ENCODE measurements around the gene C16orf92. TPM values are rescaled to one million over a fixed set of nuclear protein-coding genes. Genes with fewer than 3 reads are reported as not detected.

Gene C16orf92
- total and polyA plus RNA-seq, 2 of the 13 experiments (the other 11 are each of a cell fraction or from before 2014, with no cell fraction given): not detected

GRCh38 chr16:30006095-30006473 lies 16.9 kb upstream of the C16orf92 start:
- no peak overlapping the region for H2AFZ ChIP-seq (ENCODE audit: low read length)
- H3K9me3 ChIP-seq (ENCODE audit: low read length): no peaks in the 10 kb centered on the region
- H3K27me3 ChIP-seq (ENCODE audit: control insufficient read depth in 1 of 2, insufficient read depth in 2 of 2, low read length in 2 of 2): peaks cover 8 to 17% of the 10 kb centered on the region in 2 experiments; a peak in 4 of 5 replicates
- H3K4me1 ChIP-seq (ENCODE audit: insufficient read depth, low read length): peaks cover 20% of the 10 kb centered on the region
- CTCF ChIA-PET (ENCODE audit: low intra/inter-chr PET ratio, low total read pairs): interaction anchor here (1.1 kb wide), 1 partner anchor 144 kb away, joined by 3 read pairs; no protein-coding TSS in a partner anchor
- H3K27ac ChIP-seq (ENCODE audit: extremely low read length, insufficient read depth, low read length): no peak overlapping the region
- no peaks in the 10 kb centered on the region for H3K79me2 ChIP-seq (ENCODE audit: insufficient read depth, low read length)
- no peak for TF ChIP-seq CBX2 (IDR thresholded peaks at IDR 0.05; ENCODE audit: low read depth, low read length)
- no peak for TF ChIP-seq CBX2 (CRISPR knock-in tag; IDR thresholded peaks at IDR 0.05; ENCODE audit: low read depth)
- no peak for TF ChIP-seq ZNF18 (CRISPR knock-in tag; IDR thresholded peaks at IDR 0.05; ENCODE audit: insufficient replicate concordance)
- TF ChIP-seq ETV5 (CRISPR knock-in tag; IDR thresholded peaks at IDR 0.05; ENCODE audit: borderline replicate concordance): no peak
- no peak for TF ChIP-seq ZNF841 (CRISPR knock-in tag; IDR thresholded peaks at IDR 0.05; ENCODE audit: borderline replicate concordance)
- peak; percentile 0; the same call in 1 of the 2 replicates for TF ChIP-seq GABPB1 (CRISPR knock-in tag; IDR thresholded peaks at IDR 0.05)
- TF ChIP-seq ZNF768 (CRISPR knock-in tag; IDR thresholded peaks at IDR 0.05): 0 out of 2 replicates have a peak, but pooled peaks have one; percentile 22
- TF ChIP-seq RBFOX2 (IDR thresholded peaks at IDR 0.05; ENCODE audit: low read depth, low read length): 0 out of 2 replicates have a peak, but pooled peaks have one; percentile 12
- TF ChIP-seq AGO2 (optimal IDR thresholded peaks at IDR 0.05; ENCODE audit: low read depth, low read length): peak; percentile 64
- H3K9ac ChIP-seq (ENCODE audit: insufficient read depth, low read depth, low read length): no peak overlapping the region
- FAIRE-seq (no peak), DNase-seq (ENCODE audit: low spot score) (no peak), ATAC-seq (no peak)
- H4K20me1 ChIP-seq (ENCODE audit: insufficient read depth, low read length): no peaks in the 10 kb centered on the region
- in situ Hi-C loops (cut with HindIII; ENCODE audit: extremely low pct_ligation_motif_present, low pct_unique_long_range_greater_than_20kb) (loop anchor here (10.0 kb wide), 1 partner anchor 141 kb away; the partner anchor contains the start of gene CDIPT), intact Hi-C loops (cut with micrococcal nuclease; ENCODE audit: unreplicated experiment) (no loop called here)
- peaks cover 0 to 3% of the 10 kb centered on the region in 2 experiments; a peak in 1 of 5 replicates for H3K36me3 ChIP-seq (replicated peaks in 1 of 2; ENCODE audit: control insufficient read depth in 1 of 2, insufficient read depth in 2 of 2, low read length in 2 of 2)
- POLR2A ChIA-PET: interaction anchor here (1.1 to 2.1 kb wide), 2 partner anchors 26 to 33 kb away, joined by 3 to 8 read pairs; partner anchors contain the start of gene TAOK2
- no peak overlapping the region for H3K4me2 ChIP-seq (ENCODE audit: low read depth, low read length)
- no peak overlapping the region for H3K4me3 ChIP-seq (replicated peaks in 1 of 3; ENCODE audit: insufficient read depth in 1 of 3, low read depth in 2 of 3, low read length in 3 of 3)
- 98% methylated on average over 6 of the region's 18 CpGs for WGBS (ENCODE audit: low lambda C conversion rate)
- no TSS peak for BruUV-seq (replicated peaks)
